Activated CD4-positive, alpha-beta T cell treated with anti-CD3 and anti-CD28 coated beads, Interleukin-2, Interleukin-6, amounts not matched to agents 100 ng/mL and 50 ng/mL, durations not matched to agents 16 hours and 8 hours (primary cell): ENCODE results near the gene APCDD1L.
"Not testable (repeated sequence)": the region's sequence is repeated elsewhere in the genome, so short reads cannot be mapped to it uniquely, and the experiment has no call there.

Experiments
- DNase-seq: peaks from one replicate; pipeline ENCODE4 v3.0.0-alpha.2; 2020

Gene APCDD1L

DNA sequence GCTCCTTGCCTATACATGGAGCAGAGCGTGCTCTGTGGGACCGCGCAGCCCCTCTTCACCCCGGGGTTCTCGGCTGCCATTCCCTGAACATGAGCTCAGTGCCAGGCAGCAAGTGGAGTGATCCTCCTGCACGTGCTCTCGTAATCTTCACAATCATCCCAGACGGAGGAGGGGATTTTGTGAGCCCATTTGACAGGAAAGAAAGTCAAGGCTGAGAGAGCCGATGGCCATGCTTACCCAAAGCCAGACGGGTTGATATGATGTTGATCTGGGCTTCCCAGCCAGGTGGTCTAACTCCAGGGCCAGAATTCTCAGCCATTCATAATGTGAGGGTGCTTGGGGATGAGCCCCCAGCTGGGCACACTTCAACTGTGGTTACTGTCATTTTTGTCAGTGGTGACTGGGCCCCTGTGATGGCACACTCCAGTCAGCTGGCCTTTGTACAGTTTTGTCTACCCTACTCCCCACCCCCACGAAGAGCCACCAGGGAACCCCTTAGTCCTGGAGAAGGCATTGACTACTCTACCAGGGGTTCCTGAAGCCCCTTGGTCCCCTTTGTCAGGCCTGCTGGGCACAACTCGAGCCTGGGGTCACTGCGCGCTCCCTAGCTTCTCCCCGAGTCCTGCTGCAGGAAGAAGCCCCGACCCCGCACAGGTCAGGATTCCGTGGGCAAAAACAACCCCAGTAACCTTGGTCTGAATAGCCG lies 1.5 kb downstream of the APCDD1L start:
- DNase-seq: no peak

DNA sequence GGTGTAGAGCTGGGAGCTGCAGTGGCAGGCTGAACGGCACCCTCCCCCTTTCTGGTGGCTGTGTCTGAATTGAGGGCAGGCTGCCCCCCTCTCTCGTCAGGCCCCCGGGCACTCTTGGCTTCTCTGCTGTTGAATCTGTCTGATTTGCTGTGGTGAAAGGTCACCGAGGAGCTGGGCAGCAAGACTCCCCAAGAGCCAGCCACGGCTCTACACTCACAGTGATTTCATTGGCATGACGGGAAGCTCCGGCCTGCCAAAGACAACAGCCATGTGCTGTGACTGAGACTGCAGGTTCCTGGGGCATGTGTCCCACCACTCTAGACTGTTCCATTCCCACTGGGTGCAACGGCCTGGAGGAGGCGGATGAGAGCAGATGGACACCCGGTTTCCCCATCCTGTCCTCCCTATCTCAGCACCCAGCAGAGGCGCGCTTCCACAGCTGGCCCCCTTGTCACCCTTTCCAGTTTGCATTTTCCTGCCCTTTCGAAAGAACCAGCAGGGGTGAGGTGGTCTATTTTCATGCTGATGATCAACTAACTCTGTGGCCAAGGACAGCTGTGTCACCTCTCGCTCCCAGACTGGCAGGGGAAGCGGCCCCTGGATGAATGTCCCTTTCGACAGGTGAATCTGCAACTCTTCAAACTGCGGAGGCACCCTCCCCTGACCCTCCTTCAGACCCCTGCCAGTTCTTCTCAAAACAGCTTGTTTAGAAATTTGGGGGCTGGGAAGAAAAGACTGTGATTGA lies 2.2 kb downstream of the APCDD1L start:
- no peak for DNase-seq

DNA sequence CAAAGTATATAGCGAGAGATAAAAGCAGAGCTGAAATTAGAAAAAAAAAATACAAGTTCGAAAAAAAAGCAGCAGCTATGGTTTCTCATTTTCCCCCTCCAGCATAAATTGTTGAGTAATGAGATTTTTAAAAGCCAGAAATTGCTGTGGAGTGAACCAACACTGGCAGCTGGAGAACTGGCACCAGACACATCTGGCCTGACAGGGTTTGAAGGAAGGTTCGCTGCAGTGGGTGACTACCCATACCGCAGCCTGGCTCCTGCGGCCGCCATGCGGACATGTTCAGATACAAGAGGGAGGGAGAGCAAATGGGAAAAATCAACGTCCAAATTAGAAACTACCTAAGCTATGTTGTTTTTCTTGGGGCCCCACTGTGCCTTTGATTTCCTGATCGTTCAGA lies 3.3 kb downstream of the APCDD1L start:
- DNase-seq: no peak

DNA sequence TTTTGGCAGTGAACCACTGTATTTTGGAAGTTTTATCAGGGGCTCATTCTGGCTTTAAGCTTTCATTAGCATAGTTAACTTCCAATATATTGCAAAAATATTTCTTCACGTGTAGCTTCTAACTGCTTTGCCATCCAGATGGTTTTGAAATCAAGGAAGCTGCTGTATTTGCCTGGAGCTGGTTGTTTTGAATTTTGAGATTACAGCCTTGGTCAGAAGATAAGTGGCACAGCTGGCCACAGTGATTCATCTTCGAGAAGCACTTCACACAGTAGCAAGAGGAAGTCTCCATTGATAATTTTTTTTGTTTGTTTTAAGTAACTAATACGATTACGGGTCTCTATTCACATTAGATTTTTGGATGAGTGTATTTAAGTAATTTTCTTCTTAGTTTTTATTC lies 3.8 kb downstream of the APCDD1L start:
- no peak for DNase-seq

DNA sequence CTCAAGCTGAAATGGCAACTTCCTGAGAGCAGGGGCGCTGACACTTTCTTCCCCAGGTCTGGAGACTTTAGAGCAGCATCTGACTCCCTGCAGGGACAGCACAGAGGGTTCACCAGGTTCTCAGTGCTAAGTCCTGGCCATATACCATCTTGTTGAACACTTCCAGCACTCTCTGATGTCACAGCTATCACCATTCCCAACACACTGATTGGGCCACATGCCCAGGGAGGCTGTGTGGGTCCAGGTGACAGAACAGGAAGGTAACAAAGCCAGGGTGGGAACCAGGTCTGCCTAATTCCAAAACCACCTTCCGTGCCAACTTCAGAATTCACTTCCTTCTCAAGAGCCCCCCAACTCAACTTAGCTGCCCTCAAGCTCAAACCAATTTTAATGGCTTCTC lies 4.3 kb downstream of the APCDD1L start:
- DNase-seq: no peak

DNA sequence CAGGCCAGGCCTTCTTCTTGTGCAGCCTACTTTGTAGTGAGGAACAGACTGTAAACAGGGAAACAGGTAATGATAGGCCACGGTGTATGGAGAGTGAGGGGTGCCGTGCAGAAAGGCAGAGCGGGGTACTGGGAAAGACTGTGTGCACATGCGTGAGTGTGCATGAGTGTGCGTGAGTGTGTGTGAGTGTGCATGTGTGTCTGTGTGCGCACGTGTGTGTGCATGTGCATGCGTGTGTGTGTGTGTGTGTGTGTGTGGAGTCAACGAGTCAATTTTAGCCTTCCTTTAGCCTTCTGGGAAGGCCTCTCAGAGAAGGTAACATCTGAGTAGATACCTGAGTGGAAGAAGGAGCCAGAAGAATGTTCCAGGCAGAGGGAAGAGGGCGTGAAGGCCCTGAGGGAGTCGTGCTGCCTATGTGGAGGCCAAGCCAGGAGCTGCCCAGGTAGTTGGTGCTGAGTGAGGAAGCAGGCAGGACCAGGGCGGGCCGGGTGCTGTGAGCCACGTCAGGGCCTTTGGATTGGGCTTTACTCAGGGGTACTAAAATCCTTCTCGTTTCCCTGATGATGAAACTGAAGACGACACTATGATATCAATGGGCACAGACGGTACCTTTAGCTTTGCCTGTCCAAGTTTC lies 6.3 kb downstream of the APCDD1L start:
- DNase-seq: no peak

DNA sequence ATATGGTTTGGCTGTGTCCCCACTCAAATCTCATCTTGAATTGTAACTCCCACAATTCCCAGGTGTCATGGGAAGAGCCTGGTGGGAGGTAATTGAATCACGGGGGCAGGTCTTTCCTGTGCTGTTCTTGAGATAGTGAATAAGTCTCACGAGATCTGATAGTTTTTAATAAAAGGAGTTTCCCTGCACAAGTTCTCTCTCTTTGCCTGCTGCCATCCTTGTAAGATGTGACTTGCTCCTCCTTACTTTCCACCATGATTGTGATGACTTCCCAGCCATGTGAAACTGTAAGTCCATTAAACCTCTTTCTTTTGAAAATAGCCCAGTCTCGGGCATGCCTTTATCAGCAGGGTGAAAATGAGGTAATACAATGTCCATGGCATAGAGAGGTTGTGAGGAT lies 8.2 kb downstream of the APCDD1L start:
- DNase-seq: not testable (repeated sequence)

DNA sequence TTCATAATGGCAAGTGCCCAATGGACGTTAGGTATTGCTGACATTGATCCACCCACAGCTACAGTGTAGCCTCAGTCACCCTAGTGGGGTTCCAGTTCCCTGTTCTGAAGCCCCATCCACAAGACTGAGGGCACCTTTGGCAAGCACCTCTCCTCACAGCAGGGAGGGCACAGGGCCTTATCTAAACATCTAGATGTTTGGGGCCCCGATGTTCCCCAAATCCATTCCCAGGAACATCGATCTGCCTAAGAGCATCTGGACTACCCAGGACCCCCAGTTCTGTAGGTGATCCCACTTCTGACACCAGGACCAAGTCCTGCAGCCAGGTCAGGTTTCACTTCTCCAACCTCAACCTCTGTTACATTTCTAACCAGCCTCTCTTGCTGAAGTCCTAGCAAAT lies 10.6 kb downstream of the APCDD1L start:
- no peak for DNase-seq

DNA sequence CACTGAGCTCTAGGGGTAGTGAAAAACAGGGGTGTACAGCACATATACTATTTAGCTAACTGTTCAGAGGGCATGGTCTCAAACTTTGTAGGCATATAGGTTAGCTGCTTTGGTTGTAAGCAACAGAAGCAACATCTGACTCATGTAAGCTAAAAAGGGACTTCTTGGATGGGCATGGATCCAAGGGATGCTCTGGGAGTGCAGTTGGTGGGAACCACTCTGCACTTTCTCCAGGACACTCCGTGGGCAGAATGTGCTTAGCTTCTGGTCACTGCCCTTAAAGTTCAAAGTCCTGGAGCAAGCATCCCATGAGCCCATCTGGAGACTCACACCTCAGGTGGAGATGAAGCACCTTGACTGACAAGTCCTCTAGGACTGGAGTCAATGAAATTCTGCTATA lies 11.5 kb downstream of the APCDD1L start:
- DNase-seq: no peak

DNA sequence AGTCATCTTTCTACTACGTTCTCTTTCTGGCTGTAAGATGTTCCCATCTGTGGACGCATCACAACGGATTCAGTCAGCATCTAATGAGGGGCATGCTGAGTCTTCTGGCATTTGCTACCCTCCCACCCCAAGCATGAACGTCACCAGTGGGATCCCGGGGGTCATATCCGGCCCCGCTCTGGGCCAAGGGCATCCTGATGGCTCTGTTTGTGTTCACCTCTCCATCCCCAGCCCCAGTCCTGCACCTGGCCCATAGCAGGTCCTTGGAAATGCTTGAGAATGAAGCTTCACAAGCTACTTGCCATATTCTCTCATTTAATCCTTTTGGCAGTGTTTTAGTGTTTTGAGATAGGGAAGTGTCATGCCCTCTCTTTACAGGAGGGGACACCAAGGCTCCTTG lies 14.9 kb downstream of the APCDD1L start:
- DNase-seq: no peak

DNA sequence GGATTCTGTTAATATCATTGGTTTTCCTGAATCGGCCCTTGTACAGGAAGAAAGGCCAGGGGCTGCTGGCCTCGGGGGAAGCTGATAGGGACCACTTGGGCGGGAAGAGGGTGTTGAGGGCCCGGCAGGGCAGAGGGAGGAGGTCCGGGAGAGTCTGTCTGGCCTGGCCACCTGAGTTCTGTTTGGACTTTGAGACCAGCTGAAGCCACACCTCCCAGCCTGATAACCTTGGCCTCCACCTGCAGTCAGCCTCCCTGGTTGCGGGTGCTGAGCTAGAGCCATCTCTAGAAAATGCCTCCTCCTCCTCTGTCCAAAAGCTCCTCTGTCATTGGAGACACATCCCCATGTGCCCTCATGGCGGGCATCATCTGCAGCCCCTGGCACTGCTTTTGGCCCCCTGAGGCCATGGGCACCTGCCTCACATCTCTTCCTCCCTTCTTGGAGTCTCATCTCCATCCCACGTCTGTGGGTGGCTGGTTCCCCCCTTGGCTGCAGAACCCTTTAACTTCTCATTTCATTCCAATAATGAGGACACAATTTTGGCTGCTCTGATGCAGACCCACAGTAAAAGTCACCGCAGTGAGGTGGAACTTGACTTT lies 16.6 kb downstream of the APCDD1L start:
- no peak for DNase-seq

DNA sequence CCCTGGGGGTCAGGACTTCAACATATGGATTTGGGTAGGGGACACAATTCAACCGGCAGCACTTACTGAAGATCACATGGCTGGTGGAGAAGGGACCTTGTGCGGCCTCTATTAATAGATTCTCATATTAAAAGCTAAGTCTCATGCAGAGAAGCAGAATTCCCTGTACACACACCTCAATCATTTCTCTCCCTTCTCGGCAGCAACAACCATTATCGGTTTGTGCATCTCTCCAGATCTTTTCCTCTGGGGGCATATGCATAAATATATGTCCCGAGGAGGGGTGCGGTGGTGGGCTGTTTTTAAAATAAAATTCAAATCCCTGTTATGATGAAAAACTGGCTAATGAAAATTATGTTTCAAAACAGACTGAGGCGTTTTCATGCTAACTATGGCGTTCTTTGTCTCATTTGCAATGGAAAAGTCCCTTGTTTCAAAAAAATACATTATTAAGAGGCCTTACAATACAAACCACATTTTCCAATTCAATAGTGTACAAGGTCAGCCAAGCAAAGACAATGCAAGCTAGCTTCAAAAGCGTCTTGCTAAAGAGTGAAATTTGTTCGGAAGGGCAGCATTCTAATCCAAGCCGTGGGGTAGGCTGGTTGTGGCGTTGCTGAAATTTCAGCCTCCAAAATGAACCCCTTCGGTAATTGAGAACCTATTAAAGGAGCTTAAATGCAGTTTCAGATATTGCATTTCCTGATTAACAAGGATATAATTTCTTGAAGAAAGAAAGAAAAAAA lies 17.3 kb downstream of the APCDD1L start:
- no peak for DNase-seq

DNA sequence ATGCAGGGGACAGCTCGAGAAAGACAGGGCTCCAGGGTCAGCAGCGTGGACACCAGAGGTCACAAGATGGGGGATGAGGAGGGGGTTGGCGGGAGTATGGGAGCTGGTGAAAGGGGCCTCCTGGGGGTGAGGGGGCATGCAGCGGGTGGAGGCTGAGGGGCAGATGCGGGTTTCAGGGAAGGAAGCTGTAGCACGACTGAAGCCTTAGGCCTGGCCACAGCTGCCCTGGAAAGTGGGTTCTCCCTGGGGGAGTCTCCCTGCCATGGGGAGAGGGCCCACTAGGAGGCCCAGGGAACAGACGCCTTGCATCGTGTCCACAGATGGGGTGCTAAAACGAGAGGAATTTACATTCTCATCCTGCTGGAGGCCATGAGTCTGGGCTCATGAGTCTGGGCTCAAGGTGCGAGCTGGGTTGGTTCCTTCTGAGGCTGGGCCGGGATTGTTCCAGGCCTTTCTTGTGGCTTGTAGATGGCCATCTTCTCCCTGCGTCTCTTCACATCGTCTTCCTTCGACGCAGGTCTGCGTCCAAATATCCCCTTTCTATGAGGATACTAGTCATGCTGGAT lies 18.0 kb downstream of the APCDD1L start:
- no peak for DNase-seq

DNA sequence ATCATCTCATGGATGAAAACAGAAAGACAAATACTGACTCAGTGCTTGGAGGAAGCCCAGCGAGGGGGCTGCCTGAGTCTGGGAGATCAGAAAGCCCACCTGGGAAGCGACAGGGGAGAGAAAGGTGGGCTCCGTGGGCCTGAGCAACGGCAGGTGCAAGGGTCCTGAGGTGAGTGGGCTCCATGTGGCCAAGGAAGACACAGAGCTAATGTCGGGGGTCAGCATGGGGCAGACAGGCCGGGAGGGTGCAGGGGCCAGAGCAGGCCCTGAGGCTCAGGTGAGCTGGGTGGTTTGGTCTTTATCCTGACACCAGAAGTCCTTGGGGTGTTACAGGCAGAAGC lies 18.8 kb downstream of the APCDD1L start:
- DNase-seq: no peak

DNA sequence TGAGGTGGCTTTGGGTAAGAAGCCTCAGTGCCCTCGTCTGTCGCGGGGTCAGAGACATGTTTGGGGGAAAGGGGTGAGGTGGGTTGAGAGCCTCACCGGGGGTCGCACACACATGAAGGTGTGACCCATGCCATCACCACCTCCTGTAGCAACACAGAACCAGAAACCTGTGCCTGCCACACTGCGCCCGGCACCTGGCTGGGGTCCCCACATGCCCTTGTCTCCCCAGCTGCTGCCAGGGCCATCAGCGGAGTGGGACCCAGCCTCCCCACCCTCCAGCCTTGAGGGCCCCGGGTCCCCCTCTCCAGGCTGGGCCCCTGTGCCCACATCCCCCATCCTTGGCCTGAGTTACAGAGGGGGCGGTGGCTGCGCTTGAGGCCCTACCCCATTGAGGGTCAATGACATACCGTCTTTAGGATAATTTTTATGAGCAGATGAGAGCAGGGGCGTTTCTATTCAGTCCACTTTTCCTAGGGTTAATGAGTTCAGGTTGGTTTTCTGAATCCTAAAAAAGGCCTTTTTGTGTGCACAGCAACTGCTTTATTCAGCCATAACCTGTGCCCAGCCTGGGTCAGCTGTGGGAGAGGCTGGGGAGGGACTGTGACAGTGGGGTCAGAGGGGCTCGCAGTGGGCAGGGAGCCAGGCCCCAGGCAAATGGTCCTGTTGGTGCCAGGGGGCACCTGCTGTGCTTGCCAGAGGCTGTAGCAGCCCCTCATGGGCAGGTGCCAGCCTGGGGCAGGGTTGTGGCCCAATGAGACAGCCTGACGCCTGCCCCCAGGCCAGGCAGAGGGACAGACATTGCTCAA lies 19.4 kb downstream of the APCDD1L start:
- DNase-seq: no peak

DNA sequence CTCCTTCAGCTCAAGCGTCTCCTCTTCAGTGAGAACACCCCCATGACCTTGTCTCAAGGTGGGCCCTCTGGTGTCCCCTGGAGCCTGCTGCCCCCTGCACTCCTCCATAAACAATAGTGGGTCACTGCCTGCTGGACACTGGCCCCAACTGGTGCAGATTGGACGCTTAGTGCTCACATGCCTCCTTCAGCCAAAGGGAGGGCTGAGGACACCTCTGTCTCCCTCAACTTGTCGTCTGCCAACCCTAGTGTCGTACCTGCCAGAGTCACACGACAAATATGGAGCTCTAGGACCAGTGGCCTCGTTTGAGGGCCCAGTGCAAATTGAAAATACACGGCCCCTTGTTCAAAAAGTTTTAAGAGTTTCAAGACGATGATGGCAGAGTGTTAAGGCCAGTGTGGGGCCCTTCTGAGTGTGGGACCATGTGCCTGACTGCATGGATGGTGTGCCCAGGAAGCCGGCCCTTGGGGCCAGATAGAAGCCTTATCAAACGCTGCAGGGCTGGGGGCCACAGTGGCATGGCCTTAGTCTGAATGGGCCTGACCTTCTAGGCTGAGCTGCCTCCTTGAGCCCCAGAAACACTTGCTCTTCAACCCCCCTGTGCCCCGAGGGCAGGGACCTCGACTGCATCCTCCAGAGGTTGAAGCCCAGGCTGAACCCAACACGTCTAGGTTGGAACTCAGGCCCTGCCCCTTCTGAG lies 20.1 kb downstream of the APCDD1L start:
- DNase-seq: no peak

DNA sequence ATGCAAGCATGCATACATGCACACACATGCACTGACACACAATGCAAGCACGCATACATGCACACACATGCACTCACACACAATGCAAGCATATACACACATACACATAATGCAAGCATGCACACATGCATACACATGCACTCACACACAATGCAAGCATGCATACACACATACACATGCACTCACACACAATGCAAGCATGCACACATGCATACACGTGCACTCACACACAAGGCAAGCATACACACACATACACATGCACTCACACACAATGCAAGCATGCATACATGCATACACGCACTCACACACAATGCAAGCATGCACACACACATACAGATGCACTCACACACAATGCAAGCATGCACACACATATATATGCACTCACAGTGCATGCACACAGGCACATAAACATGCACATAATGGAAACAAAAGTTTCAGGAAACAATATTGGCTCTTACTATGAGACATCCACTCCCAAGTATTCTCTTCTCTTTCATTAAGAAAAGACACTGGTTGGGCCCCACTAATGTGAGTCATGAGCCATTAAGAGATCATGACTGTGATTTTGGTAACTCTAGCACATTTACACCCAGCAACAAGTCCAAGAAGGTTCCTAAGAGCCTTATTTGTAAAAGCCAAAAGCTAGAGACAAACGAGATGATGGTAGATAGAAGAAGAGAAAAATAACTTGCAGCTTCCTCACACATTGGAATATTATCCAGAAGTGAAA lies 22.2 kb downstream of the APCDD1L start:
- no peak for DNase-seq

DNA sequence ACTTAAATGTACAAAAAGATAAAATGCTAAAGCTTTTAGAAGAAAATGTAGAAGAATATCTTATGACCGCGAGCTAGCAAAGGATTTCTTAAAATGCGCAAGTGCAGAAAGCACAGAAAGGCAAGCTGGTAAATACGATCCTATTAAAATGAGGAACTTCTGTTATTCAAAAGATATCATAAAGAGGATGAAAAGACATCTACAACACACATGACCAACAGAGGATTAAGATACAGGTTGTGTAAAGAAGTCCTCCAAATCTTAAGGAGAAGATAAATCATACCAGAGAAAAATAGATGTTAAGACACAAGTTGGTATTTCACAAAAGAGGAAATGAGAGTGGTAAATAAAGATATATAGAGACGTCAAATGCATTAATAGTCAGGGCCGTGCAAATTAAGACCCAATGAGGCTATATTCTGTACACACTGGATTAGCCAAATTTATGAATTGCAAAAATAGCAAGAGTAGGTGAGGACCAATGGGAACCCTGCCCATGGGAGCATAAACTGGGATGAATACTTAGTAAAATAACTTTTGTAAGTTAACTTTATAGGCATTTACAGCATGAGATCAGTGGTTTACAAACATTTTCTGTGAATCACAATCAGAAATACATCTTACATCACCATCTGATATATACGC lies 23.0 kb downstream of the APCDD1L start:
- DNase-seq: no peak

DNA sequence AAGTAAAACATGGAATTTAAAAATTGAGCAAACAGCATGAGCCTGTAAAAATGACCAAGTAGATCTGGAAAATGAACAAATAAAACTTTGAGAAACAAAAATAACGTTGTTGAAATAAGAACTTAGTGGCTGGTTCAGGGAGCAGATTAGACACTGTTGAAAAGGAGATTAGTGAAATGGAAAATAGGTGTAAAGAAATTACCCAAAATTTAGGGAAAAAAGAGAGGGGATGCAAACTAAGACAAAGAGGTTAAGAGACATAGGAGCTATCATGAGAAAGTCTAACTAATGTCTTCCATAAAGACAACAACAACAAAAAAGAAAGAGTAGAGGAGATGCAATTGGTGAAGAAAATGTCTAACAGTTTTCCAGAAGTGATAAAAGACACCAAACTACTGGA lies 29.0 kb downstream of the APCDD1L start:
- no peak for DNase-seq

DNA sequence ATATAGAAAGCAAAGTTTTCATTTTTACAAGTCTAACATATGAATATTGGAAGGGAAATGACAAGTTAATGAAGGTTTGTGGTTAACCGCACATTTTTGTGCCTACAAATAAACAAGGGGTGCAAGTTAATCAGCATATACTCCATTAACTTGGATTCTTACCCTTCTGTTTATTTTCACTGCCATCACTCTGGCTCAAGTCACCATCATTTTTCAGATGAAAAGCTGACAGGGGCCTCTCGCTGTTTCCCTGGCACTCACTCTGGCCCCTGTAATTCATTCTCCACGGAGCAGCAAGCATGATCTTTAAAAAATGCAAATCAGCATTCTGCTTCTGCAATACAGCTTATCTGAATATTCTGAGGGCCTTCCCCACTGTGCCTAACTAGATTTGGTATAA lies 29.8 kb downstream of the APCDD1L start:
- DNase-seq: no peak
